ENCODE measurements around the gene GLI3. TPM values are rescaled to one million over a fixed set of nuclear protein-coding genes. Genes with fewer than 3 reads are reported as not detected.

The GLI3 gene
- total RNA-seq, 2 experiments from 2014 or later: 0.28 to 0.36 TPM

DNA sequence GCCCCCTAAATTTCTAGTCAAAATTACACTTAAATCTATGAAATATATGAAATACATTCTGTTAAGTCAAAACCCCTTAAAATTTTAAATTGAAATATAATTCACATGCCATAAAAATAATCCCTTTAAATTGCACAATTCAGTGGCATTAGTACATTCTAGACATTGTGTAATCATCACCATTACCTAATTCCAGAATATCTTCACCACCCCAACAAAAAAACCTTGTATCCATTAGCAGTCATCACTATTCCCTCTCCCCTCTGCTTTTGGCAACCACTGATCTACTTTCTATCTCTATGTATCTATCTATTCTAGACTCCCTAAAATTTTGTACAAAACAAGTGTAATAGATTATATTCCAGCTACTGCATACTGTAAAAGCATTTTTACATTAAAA is 261.2 kb downstream of the GLI3 start:
- Histone ChIP-seq H3K27me3 (ENCODE audit: control insufficient read depth in 1 of 2, insufficient read depth in 2 of 2, low read length in 2 of 2) (no peaks in the 10 kb centered on the region), H3K4me1 (ENCODE audit: insufficient read depth, low read length) (no peaks in the 10 kb centered on the region), H3K36me3 (ENCODE audit: insufficient read depth, low read length) (no peaks in the 10 kb centered on the region), H3K4me3 (ENCODE audit: low read length) (no peak overlapping the region), H3K9me3 (ENCODE audit: control insufficient read depth in 1 of 2, insufficient read depth in 1 of 2, low read length in 2 of 2) (no peaks in the 10 kb centered on the region), H3K27ac (ENCODE audit: low read depth in 1 of 2, low read length in 2 of 2) (no peak overlapping the region)
- intact Hi-C loops (cut with DNase I, micrococcal nuclease): no loop called here
- TF ChIP-seq, protein P1, sequence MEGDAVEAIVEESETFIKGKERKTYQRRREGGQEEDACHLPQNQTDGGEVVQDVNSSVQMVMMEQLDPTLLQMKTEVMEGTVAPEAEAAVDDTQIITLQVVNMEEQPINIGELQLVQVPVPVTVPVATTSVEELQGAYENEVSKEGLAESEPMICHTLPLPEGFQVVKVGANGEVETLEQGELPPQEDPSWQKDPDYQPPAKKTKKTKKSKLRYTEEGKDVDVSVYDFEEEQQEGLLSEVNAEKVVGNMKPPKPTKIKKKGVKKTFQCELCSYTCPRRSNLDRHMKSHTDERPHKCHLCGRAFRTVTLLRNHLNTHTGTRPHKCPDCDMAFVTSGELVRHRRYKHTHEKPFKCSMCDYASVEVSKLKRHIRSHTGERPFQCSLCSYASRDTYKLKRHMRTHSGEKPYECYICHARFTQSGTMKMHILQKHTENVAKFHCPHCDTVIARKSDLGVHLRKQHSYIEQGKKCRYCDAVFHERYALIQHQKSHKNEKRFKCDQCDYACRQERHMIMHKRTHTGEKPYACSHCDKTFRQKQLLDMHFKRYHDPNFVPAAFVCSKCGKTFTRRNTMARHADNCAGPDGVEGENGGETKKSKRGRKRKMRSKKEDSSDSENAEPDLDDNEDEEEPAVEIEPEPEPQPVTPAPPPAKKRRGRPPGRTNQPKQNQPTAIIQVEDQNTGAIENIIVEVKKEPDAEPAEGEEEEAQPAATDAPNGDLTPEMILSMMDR (IDR thresholded peaks at IDR 0.05): no peak
- H3K27me3 Mint-ChIP-seq: peaks cover 4% of the 10 kb centered on the region
- CTCF ChIA-PET: no interaction called here
- H3K4me3 Mint-ChIP-seq: no peak overlapping the region
- no peaks in the 10 kb centered on the region for H3K9me3 Mint-ChIP-seq
- POLR2A ChIA-PET: no interaction called here
- DNase-seq: no peak
- no peak overlapping the region for H3K27ac Mint-ChIP-seq
- no peak for ATAC-seq (ENCODE audit: poor library complexity)
- H3K36me3 Mint-ChIP-seq (ENCODE audit: low read depth): no peaks in the 10 kb centered on the region
- no peaks in the 10 kb centered on the region for H3K4me1 Mint-ChIP-seq (ENCODE audit: low read depth)

DNA sequence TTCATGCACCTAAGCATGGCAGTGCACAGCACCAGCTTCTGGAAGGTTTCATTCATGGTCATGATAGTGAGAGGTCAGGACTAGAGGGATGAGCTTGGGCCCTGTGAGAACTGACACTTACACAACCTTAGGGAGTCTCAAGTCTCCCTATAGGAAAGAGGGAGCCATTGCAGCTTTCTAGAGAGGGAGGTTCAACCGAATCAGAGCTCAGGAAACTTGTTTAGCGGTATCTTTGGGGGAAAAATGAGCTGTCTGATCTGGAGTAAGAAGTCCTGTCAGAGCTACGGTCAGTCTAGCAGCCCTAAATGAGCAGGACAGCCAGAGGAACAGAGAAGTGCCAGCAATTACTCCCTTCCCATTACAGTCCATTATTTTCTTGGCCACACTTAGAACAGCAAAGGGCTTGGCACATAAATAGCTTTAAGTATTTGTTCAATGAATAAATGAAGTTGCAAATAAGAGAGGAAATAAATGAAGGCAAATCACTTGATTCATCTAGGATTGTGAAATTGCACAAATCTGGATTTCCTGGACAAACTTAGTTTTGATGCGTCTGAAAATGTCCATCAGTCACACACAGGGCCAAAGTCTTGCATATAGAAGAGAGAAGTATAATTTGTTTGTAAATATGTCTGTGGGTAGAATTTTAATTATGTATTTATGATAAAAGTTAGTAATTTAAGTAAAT is 262.0 kb downstream of the GLI3 start:
- Histone ChIP-seq H3K4me1 (ENCODE audit: insufficient read depth, low read length) (no peaks in the 10 kb centered on the region), H3K27ac (ENCODE audit: low read depth in 1 of 2, low read length in 2 of 2) (no peak overlapping the region), H3K36me3 (ENCODE audit: insufficient read depth, low read length) (no peaks in the 10 kb centered on the region), H3K9me3 (ENCODE audit: control insufficient read depth in 1 of 2, insufficient read depth in 1 of 2, low read length in 2 of 2) (no peaks in the 10 kb centered on the region), H3K4me3 (ENCODE audit: low read length) (no peak overlapping the region), H3K27me3 (ENCODE audit: control insufficient read depth in 1 of 2, insufficient read depth in 2 of 2, low read length in 2 of 2) (no peaks in the 10 kb centered on the region)
- DNase-seq (no peak), ATAC-seq (ENCODE audit: poor library complexity) (no peak)
- no peaks in the 10 kb centered on the region for H3K9me3 Mint-ChIP-seq
- no peak overlapping the region for H3K27ac Mint-ChIP-seq
- H3K36me3 Mint-ChIP-seq (ENCODE audit: low read depth): no peaks in the 10 kb centered on the region
- H3K4me1 Mint-ChIP-seq (ENCODE audit: low read depth): no peaks in the 10 kb centered on the region
- TF ChIP-seq, protein P1 (IDR thresholded peaks at IDR 0.05): no peak
- no peaks in the 10 kb centered on the region for H3K27me3 Mint-ChIP-seq
- CTCF ChIA-PET: no interaction called here
- H3K4me3 Mint-ChIP-seq: no peak overlapping the region
- POLR2A ChIA-PET: no interaction called here
- intact Hi-C loops (cut with DNase I, micrococcal nuclease): no loop called here

DNA sequence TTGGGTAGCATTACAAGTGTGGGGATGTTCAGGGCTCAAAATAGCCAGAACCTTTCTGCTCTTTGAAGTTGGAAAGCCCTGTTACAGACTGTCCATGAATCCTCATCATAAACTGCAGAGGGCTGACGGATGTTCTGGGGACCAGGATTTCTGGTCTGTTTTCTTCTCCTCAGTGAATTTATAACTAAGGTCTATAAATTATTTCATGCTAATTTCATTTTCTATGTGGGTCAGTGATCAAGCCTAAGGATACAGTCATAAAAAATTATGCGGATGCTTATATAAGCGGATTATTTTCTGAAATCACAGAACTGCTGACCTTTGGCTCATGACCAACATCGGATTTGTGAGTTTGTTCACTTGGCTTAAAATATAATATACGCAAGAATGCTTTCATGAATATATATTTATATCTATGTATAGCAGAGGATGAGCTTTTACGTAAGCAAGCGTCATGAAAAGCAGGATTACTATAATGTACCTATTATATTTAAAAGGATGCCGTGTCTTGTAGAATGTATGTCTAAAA is 263.7 kb downstream of the GLI3 start:
- Mint-ChIP-seq H3K4me1 (ENCODE audit: low read depth) (no peaks in the 10 kb centered on the region), H3K27me3 (no peaks in the 10 kb centered on the region), H3K9me3 (no peaks in the 10 kb centered on the region), H3K4me3 (no peak overlapping the region), H3K36me3 (ENCODE audit: low read depth) (no peaks in the 10 kb centered on the region), H3K27ac (no peak overlapping the region)
- no peaks in the 10 kb centered on the region for H3K4me1 ChIP-seq (ENCODE audit: insufficient read depth, low read length)
- H3K27me3 ChIP-seq (ENCODE audit: control insufficient read depth in 1 of 2, insufficient read depth in 2 of 2, low read length in 2 of 2): no peaks in the 10 kb centered on the region
- no peaks in the 10 kb centered on the region for H3K9me3 ChIP-seq (ENCODE audit: control insufficient read depth in 1 of 2, insufficient read depth in 1 of 2, low read length in 2 of 2)
- intact Hi-C loops (cut with DNase I, micrococcal nuclease): no loop called here
- POLR2A ChIA-PET: no interaction called here
- H3K27ac ChIP-seq (ENCODE audit: low read depth in 1 of 2, low read length in 2 of 2): no peak overlapping the region
- no peak overlapping the region for H3K4me3 ChIP-seq (ENCODE audit: low read length)
- TF ChIP-seq, protein P1 (IDR thresholded peaks at IDR 0.05): no peak
- CTCF ChIA-PET: interaction anchor here (1.0 kb wide), 1 partner anchor 33 kb away, joined by 3 read pairs; no protein-coding TSS in a partner anchor
- ATAC-seq (ENCODE audit: poor library complexity) (no peak), DNase-seq (no peak)
- no peaks in the 10 kb centered on the region for H3K36me3 ChIP-seq (ENCODE audit: insufficient read depth, low read length)
